Measurements from ENCODE around the gene NOP9.

The NOP9 gene

GRCh38 chr14:24264298-24264697 is 35.4 kb upstream of the NOP9 start:
- no peak overlapping the region for H3K27ac ChIP-seq (ENCODE audit: low read depth, low read length)

GRCh38 chr14:24266344-24267244 is 33.1 kb upstream of the NOP9 start:
- Histone ChIP-seq H3K36me3 (ENCODE audit: control insufficient read depth, low read length) (no peaks in the 10 kb centered on the region), H4K20me1 (ENCODE audit: control insufficient read depth, insufficient read depth, low read depth, low read length) (no peaks in the 10 kb centered on the region), H3K4me1 (ENCODE audit: control insufficient read depth, low read length) (peaks cover 8% of the 10 kb centered on the region), H3K9me2 (replicated peaks; ENCODE audit: control insufficient read depth, low read length) (no peaks in the 10 kb centered on the region), H3K4me3 (ENCODE audit: low read length) (no peak overlapping the region), H3K9me3 (ENCODE audit: control insufficient read depth, insufficient read depth, low read length) (no peaks in the 10 kb centered on the region), H3K4me2 (ENCODE audit: low read length) (no peak overlapping the region), H3K79me2 (ENCODE audit: control insufficient read depth, low read length) (no peaks in the 10 kb centered on the region), H3K27ac (ENCODE audit: low read depth, low read length) (no peak overlapping the region), H3F3A (ENCODE audit: control insufficient read depth, insufficient read depth) (no peaks in the 10 kb centered on the region), H3K27me3 (ENCODE audit: control insufficient read depth, low read length) (no peaks in the 10 kb centered on the region)
- TF ChIP-seq EZH2phosphoT487 (IDR thresholded peaks at IDR 0.05; ENCODE audit: borderline replicate concordance, low read length), result no peak
- TF ChIP-seq CTCF (IDR thresholded peaks at IDR 0.05; ENCODE audit: low read depth, low read length, poor library complexity, severe bottlenecking), result no peak

More at GRCh38 chr14:24264298-24264697, 35.4 kb upstream of the NOP9 start:
- Histone ChIP-seq H3K4me2 (ENCODE audit: low read length) (no peak overlapping the region), H3K27me3 (ENCODE audit: control insufficient read depth, low read length) (no peaks in the 10 kb centered on the region), H3K9me2 (replicated peaks; ENCODE audit: control insufficient read depth, low read length) (no peaks in the 10 kb centered on the region), H4K20me1 (ENCODE audit: control insufficient read depth, insufficient read depth, low read depth, low read length) (no peaks in the 10 kb centered on the region), H3K4me3 (ENCODE audit: low read length) (no peak overlapping the region), H3F3A (ENCODE audit: control insufficient read depth, insufficient read depth) (no peaks in the 10 kb centered on the region), H3K9me3 (ENCODE audit: control insufficient read depth, insufficient read depth, low read length) (no peaks in the 10 kb centered on the region), H3K36me3 (ENCODE audit: control insufficient read depth, low read length) (no peaks in the 10 kb centered on the region), H3K4me1 (ENCODE audit: control insufficient read depth, low read length) (no peaks in the 10 kb centered on the region), H3K79me2 (ENCODE audit: control insufficient read depth, low read length) (no peaks in the 10 kb centered on the region)
- TF ChIP-seq EZH2phosphoT487 (IDR thresholded peaks at IDR 0.05; ENCODE audit: borderline replicate concordance, low read length) (no peak), CTCF (IDR thresholded peaks at IDR 0.05; ENCODE audit: low read depth, low read length, poor library complexity, severe bottlenecking) (no peak)

- peaks cover 4% of the 10 kb centered on the region for H3K79me2 ChIP-seq (ENCODE audit: control insufficient read depth, low read length)
- H3K4me1 ChIP-seq (ENCODE audit: control insufficient read depth, low read length), result peaks cover 17% of the 10 kb centered on the region
- no peaks in the 10 kb centered on the region for H3K9me3 ChIP-seq (ENCODE audit: control insufficient read depth, insufficient read depth, low read length)
- H3K4me3 ChIP-seq (ENCODE audit: low read length), result no peak overlapping the region
- H3K9me2 ChIP-seq (replicated peaks; ENCODE audit: control insufficient read depth, low read length), result no peaks in the 10 kb centered on the region
- TF ChIP-seq CTCF (IDR thresholded peaks at IDR 0.05; ENCODE audit: low read depth, low read length, poor library complexity, severe bottlenecking) (no peak), EZH2phosphoT487 (IDR thresholded peaks at IDR 0.05; ENCODE audit: borderline replicate concordance, low read length) (no peak)
- no peak overlapping the region for H3K4me2 ChIP-seq (ENCODE audit: low read length)
- no peaks in the 10 kb centered on the region for H3K36me3 ChIP-seq (ENCODE audit: control insufficient read depth, low read length)
- H4K20me1 ChIP-seq (ENCODE audit: control insufficient read depth, insufficient read depth, low read depth, low read length), result no peaks in the 10 kb centered on the region
- no peaks in the 10 kb centered on the region for H3K27me3 ChIP-seq (ENCODE audit: control insufficient read depth, low read length)
- peaks cover 2% of the 10 kb centered on the region; the same call in 1 of the 2 replicates for H3F3A ChIP-seq (ENCODE audit: control insufficient read depth, insufficient read depth)
- no peak overlapping the region for H3K27ac ChIP-seq (ENCODE audit: low read depth, low read length)
Observed at GRCh38 chr14:24267516-24267915, 32.1 kb upstream of the NOP9 start.
